ENCODE results near the gene NKIRAS1. TPM values are rescaled to one million over a fixed set of nuclear protein-coding genes. Genes with fewer than 3 reads are reported as not detected.

Gene NKIRAS1
- total RNA-seq, 4 donors from 2014 or later: 3.6 to 25.0 (median 17.3) TPM

DNA sequence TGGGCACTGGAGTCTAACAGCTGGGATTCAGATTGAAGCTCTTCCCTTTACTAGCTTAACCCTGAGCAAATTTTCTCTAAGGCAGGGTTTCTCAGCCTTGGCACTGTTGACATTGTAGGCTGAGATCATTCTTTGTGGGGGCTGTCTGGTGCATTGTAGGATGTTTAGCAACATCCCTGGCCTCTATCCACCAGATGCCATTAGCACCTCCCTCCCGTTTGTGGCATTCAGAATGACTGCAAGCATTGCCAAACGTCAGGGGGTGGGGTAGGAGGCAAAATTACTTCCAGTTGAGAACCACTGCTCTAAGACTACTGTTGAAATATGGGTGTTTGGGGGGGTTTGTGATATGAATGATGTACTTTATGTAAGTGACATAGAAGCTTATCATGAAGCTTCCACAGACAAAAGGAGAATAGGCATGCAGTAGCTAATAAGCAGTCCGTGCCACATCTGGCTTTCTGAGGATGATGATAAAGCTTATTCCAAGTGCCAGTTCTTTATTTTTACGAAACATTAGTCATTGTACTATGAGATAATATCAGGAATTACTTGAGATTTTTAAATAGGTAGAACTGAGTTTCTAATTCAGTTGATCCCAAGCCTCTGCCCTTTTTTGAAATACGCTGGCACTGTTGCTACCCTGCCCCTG lies 39.3 kb downstream of the NKIRAS1 start:
- H3K9me3 ChIP-seq: no peaks in the 10 kb centered on the region
- peak; percentile 44 to 45 for DNase-seq
- intact Hi-C loops (cut with DNase I; ENCODE audit: low total_unique reads): no loop called here
- H3K4me1 ChIP-seq: peaks cover 12 to 14% of the 10 kb centered on the region in 2 donors
- no peak overlapping the region for H3K4me3 ChIP-seq
- no peaks in the 10 kb centered on the region for H3K27me3 ChIP-seq
- peak overlapping the region in 1 of 2 donors; percentile 34 for H3K27ac ChIP-seq
- no peaks in the 10 kb centered on the region for H3K36me3 ChIP-seq
- TF ChIP-seq, protein P1, sequence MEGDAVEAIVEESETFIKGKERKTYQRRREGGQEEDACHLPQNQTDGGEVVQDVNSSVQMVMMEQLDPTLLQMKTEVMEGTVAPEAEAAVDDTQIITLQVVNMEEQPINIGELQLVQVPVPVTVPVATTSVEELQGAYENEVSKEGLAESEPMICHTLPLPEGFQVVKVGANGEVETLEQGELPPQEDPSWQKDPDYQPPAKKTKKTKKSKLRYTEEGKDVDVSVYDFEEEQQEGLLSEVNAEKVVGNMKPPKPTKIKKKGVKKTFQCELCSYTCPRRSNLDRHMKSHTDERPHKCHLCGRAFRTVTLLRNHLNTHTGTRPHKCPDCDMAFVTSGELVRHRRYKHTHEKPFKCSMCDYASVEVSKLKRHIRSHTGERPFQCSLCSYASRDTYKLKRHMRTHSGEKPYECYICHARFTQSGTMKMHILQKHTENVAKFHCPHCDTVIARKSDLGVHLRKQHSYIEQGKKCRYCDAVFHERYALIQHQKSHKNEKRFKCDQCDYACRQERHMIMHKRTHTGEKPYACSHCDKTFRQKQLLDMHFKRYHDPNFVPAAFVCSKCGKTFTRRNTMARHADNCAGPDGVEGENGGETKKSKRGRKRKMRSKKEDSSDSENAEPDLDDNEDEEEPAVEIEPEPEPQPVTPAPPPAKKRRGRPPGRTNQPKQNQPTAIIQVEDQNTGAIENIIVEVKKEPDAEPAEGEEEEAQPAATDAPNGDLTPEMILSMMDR (IDR thresholded peaks at IDR 0.05): no peak
- no peak for TF ChIP-seq POLR2A (IDR thresholded peaks at IDR 0.05)

DNA sequence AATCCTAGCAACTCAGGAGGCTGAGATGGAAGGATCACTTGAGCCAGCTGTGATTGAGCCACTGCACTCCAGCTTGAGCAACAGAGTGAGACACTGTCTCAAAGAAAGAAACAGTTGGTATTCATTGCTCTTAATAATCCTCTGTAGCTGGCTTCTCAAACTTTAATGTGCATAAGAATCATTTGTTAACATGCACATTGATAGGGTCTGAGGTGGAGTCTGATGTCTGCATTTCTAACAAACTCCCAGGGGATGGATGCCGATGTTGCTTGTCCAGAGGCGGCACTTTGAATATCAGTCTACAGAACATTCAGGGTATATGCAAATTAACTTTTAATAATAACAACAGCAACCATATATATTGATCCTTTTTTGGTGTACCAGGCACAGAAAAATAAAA lies 39.9 kb downstream of the NKIRAS1 start:
- no peak for DNase-seq
- H3K27ac ChIP-seq: peak overlapping the region in 1 of 2 donors; percentile 34
- no peak overlapping the region for H3K4me3 ChIP-seq
- H3K27me3 ChIP-seq: no peaks in the 10 kb centered on the region
- peaks cover 12 to 14% of the 10 kb centered on the region in 2 donors for H3K4me1 ChIP-seq
- intact Hi-C loops (cut with DNase I; ENCODE audit: low total_unique reads): no loop called here
- no peaks in the 10 kb centered on the region for H3K9me3 ChIP-seq
- TF ChIP-seq, protein P1 (IDR thresholded peaks at IDR 0.05): no peak
- no peak for TF ChIP-seq POLR2A (IDR thresholded peaks at IDR 0.05)
- no peaks in the 10 kb centered on the region for H3K36me3 ChIP-seq

DNA sequence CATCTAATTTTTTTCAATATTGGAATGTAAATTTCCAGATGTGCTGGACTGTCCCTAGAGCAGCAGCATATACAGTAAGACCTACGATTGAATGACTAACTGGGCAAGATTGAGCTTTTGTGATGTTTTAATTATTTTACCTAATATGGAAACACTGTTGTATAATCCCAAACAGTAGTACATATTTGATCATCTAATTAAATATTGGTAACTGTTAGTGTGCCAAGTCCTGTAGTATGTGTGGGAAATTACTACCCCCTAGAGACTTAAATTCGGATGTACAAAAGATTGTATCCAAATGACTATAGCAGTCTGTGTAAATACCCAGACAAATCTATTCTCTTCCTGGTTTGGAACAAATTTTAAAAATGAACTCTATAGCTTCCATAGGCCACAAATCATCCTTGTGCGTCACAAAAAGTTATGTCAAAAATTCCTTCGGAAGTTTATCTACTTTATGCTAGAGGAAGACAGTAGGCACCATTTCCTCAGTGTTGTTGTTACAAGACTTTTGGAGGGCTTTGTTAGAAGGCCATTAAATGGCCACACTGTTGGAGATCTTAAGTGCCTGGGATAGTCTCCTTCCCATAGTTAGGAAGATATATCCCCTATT lies 41.6 kb downstream of the NKIRAS1 start:
- H3K4me3 ChIP-seq: no peak overlapping the region
- H3K4me1 ChIP-seq: peaks cover 12 to 14% of the 10 kb centered on the region in 2 donors
- intact Hi-C loops (cut with DNase I; ENCODE audit: low total_unique reads): no loop called here
- no peaks in the 10 kb centered on the region for H3K36me3 ChIP-seq
- no peak overlapping the region for H3K27ac ChIP-seq
- H3K9me3 ChIP-seq: no peaks in the 10 kb centered on the region
- TF ChIP-seq, protein P1 (IDR thresholded peaks at IDR 0.05): no peak
- TF ChIP-seq POLR2A (IDR thresholded peaks at IDR 0.05): no peak
- H3K27me3 ChIP-seq: no peaks in the 10 kb centered on the region
- DNase-seq: no peak

DNA sequence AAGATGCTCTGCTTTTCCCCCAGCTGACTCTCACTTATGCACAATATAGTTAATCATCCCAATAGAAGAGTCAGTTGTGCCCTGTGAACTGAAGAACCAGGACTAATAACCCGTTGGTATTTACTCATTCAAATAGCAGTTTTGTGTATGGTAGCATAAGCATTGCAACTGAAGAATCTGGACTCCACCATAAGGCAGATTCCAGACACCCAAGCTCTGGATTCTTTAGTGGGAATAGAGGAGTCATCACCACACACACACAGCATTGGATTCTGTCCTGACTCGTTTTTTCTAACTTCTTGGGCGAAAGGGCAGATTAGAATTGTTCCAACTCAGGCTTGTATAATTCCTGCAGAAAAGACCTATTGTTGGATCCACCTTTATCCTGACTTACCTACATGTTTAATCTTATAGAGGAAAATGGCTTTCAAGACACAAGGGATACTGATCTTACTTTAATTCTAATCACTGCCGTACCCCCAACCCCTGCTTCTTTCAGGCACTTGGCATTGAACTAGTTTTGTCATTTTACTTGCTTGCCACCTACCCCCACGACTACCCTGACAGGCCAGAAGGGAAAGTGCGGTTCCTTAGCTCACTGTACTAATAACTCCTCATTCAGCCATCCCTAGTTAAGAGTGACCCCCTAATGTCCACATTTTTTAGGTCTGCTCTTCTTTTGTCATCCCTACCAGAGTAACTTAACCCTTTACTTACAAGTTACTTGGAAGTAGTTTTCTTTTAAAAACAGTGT lies 42.3 kb downstream of the NKIRAS1 start:
- no peak for DNase-seq
- H3K36me3 ChIP-seq: no peaks in the 10 kb centered on the region
- no peaks in the 10 kb centered on the region for H3K27me3 ChIP-seq
- no peaks in the 10 kb centered on the region for H3K9me3 ChIP-seq
- H3K4me1 ChIP-seq: peaks cover 12 to 14% of the 10 kb centered on the region in 2 donors
- H3K4me3 ChIP-seq: no peak overlapping the region
- H3K27ac ChIP-seq: no peak overlapping the region
- TF ChIP-seq POLR2A (IDR thresholded peaks at IDR 0.05): no peak
- TF ChIP-seq, protein P1 (IDR thresholded peaks at IDR 0.05): no peak
- intact Hi-C loops (cut with DNase I; ENCODE audit: low total_unique reads): no loop called here

DNA sequence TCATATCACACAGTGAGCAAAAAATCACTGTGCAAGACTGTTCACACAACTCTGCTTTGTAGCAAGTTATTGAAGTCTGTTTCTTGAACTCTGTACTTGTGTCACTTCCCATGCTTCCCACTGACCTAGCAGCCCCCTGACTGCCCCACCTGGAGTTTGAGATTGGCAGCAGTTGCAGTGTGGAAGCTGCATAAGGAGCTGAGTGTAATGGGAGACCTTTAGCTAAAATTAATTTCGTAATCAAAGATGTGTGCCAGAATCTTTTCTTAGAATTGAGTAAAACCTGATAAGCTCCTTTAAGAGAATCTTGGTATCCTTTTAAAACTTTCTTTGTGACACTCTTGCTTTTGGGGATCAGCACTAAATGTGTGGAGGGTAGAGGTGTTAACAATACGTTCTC lies 42.8 kb downstream of the NKIRAS1 start:
- peaks cover 12 to 14% of the 10 kb centered on the region in 2 donors for H3K4me1 ChIP-seq
- no peak overlapping the region for H3K4me3 ChIP-seq
- DNase-seq: no peak
- intact Hi-C loops (cut with DNase I; ENCODE audit: low total_unique reads): no loop called here
- H3K9me3 ChIP-seq: no peaks in the 10 kb centered on the region
- no peak overlapping the region for H3K27ac ChIP-seq
- no peaks in the 10 kb centered on the region for H3K36me3 ChIP-seq
- TF ChIP-seq POLR2A (IDR thresholded peaks at IDR 0.05): no peak
- TF ChIP-seq, protein P1 (IDR thresholded peaks at IDR 0.05): no peak
- no peaks in the 10 kb centered on the region for H3K27me3 ChIP-seq

Data from uterus (tissue), 4 donors.